PC-3 (cell line): ENCODE results near the gene HPGD. TPM values are rescaled to one million over a fixed set of nuclear protein-coding genes. Genes with fewer than 3 reads are reported as not detected.

Experiments
- ATAC-seq: fragments of 200-7000 bp; cut with Tn5 transposase; 2 replicates; pipeline ENCODE4 v1.9.1; 2020; ENCODE audit warnings: mild to moderate bottlenecking, moderate library complexity
- Bru-seq: library from RNA; stranded (reverse); fragments of 400-500 nt; gene quantifications from one replicate; lab custom pipeline; 2021; lab: Mats Ljungman, UMichigan
- BruChase-seq, 2 experiments: library from RNA; stranded (reverse); fragments of 400-500 nt; gene quantifications; one replicate each; lab custom pipeline; 2021; lab: Mats Ljungman, UMichigan
- BruUV-seq: library from RNA; stranded (reverse); fragments of 400-500 nt; replicated peaks from 2 replicates; lab custom pipeline; 2021; lab: Mats Ljungman, UMichigan
- CTCF ChIA-PET: fragments of 300-600 bp; sonication (Branson Sonifier 250); formaldehyde crosslinking; loops from one replicate; lab custom pipeline; 2022; ENCODE audit warnings: antibody characterized with exemption; lab: Charles Lee
- POLR2A ChIA-PET: fragments of 300-600 bp; sonication (Branson Sonifier 250); formaldehyde crosslinking; loops from one replicate; lab custom pipeline; 2022; ENCODE audit warnings: antibody characterized with exemption; ENCODE audit not compliant: unreplicated experiment; lab: Charles Lee
- DNase-seq: peaks from one replicate; pipeline ENCODE4 v3.0.0-alpha.2; 2015
- H2AFZ ChIP-seq: fragments of 300-600 bp; sonication (generic); 2 replicates; pipeline ENCODE4 v1.6.0; 2016; ENCODE audit warnings: antibody characterized with exemption, low read length
- H3F3A ChIP-seq: fragments of 300-600 bp; sonication (generic); one replicate; pipeline ENCODE4 v1.6.0; 2017; ENCODE audit warnings: antibody characterized with exemption, low read length, control low read depth, mild to moderate bottlenecking; ENCODE audit not compliant: unreplicated experiment
- H3K27ac ChIP-seq: fragments of 300-600 bp; sonication (generic); 2 replicates; pipeline ENCODE4 v1.5.1; 2016; ENCODE audit warnings: mild to moderate bottlenecking, low read length
- H3K27me3 ChIP-seq: fragments of 300-600 bp; sonication (generic); 2 replicates; pipeline ENCODE4 v1.6.1; 2016; ENCODE audit warnings: low read length, mixed read lengths
- H3K36me3 ChIP-seq: fragments of 300-600 bp; sonication (generic); 2 replicates; pipeline ENCODE4 v1.6.1; 2016; ENCODE audit warnings: low read depth, mixed run types, low read length, mixed read lengths
- H3K4me1 ChIP-seq: fragments of 300-600 bp; sonication (generic); 2 replicates; pipeline ENCODE4 v1.5.1; 2016; ENCODE audit warnings: low read length; ENCODE audit not compliant: insufficient read depth
- H3K4me2 ChIP-seq: fragments of 300-600 bp; sonication (generic); 2 replicates; pipeline ENCODE4 v1.6.0; 2016; ENCODE audit warnings: low read length
- H3K4me3 ChIP-seq: fragments of 300-600 bp; sonication (generic); 2 replicates; pipeline ENCODE4 v1.5.1; 2016; ENCODE audit warnings: mild to moderate bottlenecking, low read length, mixed read lengths
- H3K79me2 ChIP-seq: fragments of 300-600 bp; sonication (generic); 2 replicates; pipeline ENCODE4 v1.6.1; 2017; ENCODE audit warnings: low read length, mixed read lengths
- H3K9ac ChIP-seq: fragments of 300-600 bp; sonication (generic); 2 replicates; pipeline ENCODE4 v1.6.0; 2016; ENCODE audit warnings: mild to moderate bottlenecking, low read length
- H3K9me2 ChIP-seq: fragments of 300-600 bp; sonication (generic); replicated peaks from 2 replicates; pipeline ENCODE4 v1.6.1; 2016; ENCODE audit warnings: mixed run types, low read length, mixed read lengths
- H3K9me3 ChIP-seq: fragments of 300-600 bp; sonication (generic); 2 replicates; pipeline ENCODE4 v1.6.1; 2016; ENCODE audit warnings: low read length, mixed read lengths
- H4K20me1 ChIP-seq: fragments of 300-600 bp; sonication (generic); 2 replicates; pipeline ENCODE4 v1.6.1; 2016; ENCODE audit warnings: low read length, mixed read lengths
- EZH2 ChIP-seq: fragments of 300-600 bp; sonication (generic); IDR thresholded peaks from one replicate; pipeline ENCODE4 v1.6.1; 2017; ENCODE audit warnings: antibody characterized with exemption, mild to moderate bottlenecking, low read length; ENCODE audit not compliant: unreplicated experiment
- EZH2phosphoT487 ChIP-seq: fragments of 300-600 bp; sonication (generic); IDR thresholded peaks from 2 replicates; pipeline ENCODE4 v1.6.1; 2018; ENCODE audit warnings: mild to moderate bottlenecking, antibody characterized with exemption, low read length, borderline replicate concordance
- intact Hi-C: fragments of 100-400 bp; cut with micrococcal nuclease; formaldehyde crosslinking; loops from 2 replicates; pipeline ENCODE4 v1.9.0; 2023
- long read RNA-seq: library from polyadenylated mRNA; unstranded; transcript quantifications from one replicate; pipeline ENCODE4 v2.0.0, GENCODE V29; 2021; ENCODE audit not compliant: unreplicated experiment
- total RNA-seq: library from RNA; depleted of rRNA; stranded (reverse); fragments of >200 nt; gene quantifications from 2 replicates; pipeline ENCODE4 v1.2.3, GENCODE V29; 2014; rRNA removed
- TF ChIP-seq, protein P1 (sequence below): fragments of 300-600 bp; sonication (generic); conservative IDR thresholded peaks from 2 replicates; pipeline ENCODE4 v1.5.1; 2017; ENCODE audit warnings: antibody characterized with exemption, low read depth, mild to moderate bottlenecking, low read length

HPGD gene
- total RNA-seq (32.3 and 33.5 TPM in 2 replicates), Bru-seq, nascent RNA (percentile 93 among the genes with signal in this experiment), BruChase-seq, experiment 1, labeled RNA remaining after a 6-hour chase (percentile 79 among the genes with signal in this experiment), BruChase-seq, experiment 2, labeled RNA remaining after a 2-hour chase (percentile 92 among the genes with signal in this experiment)
- long read RNA-seq, transcript HPGD-211 (5 exons, 666 nt), result minor isoform, 10 of 547 reads
- long read RNA-seq, transcript HPGD-202 (7 exons, 3,027 nt), result major isoform, 423 of 547 reads
- long read RNA-seq, transcript HPGD-201 (6 exons, 1,171 nt), result minor isoform, 18 of 547 reads
- long read RNA-seq, partial matches to known transcripts, result 58 of 547 reads
- long read RNA-seq, other reads (novel, unspliced or antisense), result 27 of 547 reads

DNA sequence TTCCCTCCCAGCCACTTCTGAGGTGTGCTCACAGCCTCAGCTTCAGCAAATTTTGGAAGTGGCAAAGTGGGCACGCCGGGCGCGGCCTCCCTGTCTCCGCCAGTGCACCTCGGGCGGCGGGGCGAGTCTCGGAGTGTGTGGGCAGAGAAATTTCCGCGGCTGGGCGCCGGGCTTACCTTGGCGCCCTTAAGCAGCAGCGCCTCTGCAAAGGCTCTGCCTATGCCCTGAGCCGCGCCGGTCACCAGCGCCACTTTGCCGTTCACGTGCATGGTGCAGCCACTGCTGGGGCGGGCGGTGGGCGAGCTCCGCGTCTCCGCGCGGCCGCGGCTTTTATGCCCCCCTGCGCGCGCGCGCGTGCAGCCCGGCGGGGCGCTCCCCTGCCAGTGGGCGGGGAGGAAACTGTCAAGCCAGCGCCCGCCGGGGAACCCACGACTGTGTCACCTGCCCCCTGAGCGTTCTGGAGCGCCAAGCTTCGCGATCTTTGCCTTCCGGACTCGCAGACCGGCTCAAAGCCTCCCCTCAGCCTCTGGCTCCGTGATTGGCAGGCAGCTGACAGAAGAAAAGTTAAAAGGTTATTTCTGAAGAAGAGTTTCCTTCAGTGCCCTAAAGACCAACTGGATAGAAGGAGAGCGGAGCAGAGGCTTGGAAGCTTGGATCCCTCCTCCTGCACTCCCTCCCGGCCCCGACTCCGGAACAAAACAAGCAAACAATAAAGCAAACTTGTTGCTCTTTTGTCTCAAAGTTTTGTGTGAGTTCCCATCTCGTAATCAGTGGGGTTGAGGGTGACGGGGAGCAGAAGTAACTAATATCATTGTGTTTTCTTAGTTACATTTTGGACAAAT lies at the start of gene HPGD:
TSS of gene HPGD (minus strand) at position 306 of the 842 bp plus-strand sequence. CDS start at position 269, 37 bp downstream.
- no TSS peak for BruUV-seq
- ChIA-PET CTCF (interaction anchor here (0.5 to 1.2 kb wide), 5 partner anchors 108 to 150 kb away, joined by 3 to 12 read pairs (median 4); no protein-coding TSS in a partner anchor), POLR2A (interaction anchor here (0.6 kb wide), 2 partner anchors 31 to 39 kb away, joined by 3 to 4 read pairs; no protein-coding TSS in a partner anchor)
- Histone ChIP-seq H3K9me3 (no peaks in the 10 kb centered on the region), H3K9me2 (no peaks in the 10 kb centered on the region), H3K27ac (peak within 1 kb of the TSS; percentile 56), H3K4me2 (peak within 1 kb of the TSS; percentile 93), H3K4me1 (peaks cover 17% of the 10 kb centered on the region), H3K9ac (peak within 1 kb of the TSS; percentile 70), H4K20me1 (no peaks in the 10 kb centered on the region), H2AFZ (peak within 1 kb of the TSS; percentile 94), H3K79me2 (no peaks in the 10 kb centered on the region), H3K4me3 (peak within 1 kb of the TSS; percentile 90), H3F3A (no peaks in the 10 kb centered on the region), H3K27me3 (no peaks in the 10 kb centered on the region), H3K36me3 (no peaks in the 10 kb centered on the region)
- ATAC-seq (peak; percentile 74), DNase-seq (peak; percentile 61)
- intact Hi-C loops, result loop anchor here (1.0 to 10.0 kb wide), 6 partner anchors 32 to 192 kb away; no protein-coding TSS in a partner anchor
- TF ChIP-seq EZH2 (no peak), EZH2phosphoT487 (no peak)
- TF ChIP-seq, protein P1, sequence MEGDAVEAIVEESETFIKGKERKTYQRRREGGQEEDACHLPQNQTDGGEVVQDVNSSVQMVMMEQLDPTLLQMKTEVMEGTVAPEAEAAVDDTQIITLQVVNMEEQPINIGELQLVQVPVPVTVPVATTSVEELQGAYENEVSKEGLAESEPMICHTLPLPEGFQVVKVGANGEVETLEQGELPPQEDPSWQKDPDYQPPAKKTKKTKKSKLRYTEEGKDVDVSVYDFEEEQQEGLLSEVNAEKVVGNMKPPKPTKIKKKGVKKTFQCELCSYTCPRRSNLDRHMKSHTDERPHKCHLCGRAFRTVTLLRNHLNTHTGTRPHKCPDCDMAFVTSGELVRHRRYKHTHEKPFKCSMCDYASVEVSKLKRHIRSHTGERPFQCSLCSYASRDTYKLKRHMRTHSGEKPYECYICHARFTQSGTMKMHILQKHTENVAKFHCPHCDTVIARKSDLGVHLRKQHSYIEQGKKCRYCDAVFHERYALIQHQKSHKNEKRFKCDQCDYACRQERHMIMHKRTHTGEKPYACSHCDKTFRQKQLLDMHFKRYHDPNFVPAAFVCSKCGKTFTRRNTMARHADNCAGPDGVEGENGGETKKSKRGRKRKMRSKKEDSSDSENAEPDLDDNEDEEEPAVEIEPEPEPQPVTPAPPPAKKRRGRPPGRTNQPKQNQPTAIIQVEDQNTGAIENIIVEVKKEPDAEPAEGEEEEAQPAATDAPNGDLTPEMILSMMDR, result no peak; the same call in 1 of the 2 replicates

DNA sequence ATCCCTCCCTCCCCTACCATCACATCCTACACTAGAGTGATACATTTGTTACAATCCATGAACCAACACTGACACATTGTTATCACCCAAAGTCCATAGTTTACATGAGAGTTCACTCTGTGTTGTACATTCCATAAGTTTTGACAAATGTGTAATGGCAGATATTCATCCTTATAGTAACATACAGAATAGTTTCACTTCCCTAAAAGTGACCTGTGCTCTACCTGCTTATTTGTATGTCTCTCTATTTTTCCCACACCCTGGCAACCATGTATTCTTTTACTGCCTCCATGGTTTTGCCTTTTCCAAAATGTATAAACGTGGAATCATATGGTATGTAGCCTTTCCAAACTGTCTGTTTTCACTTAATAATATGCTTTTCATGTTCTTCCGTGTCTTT lies 42.2 kb upstream of the HPGD start:
- H3K79me2 ChIP-seq, result no peaks in the 10 kb centered on the region
- H4K20me1 ChIP-seq, result no peaks in the 10 kb centered on the region
- H3K36me3 ChIP-seq, result no peaks in the 10 kb centered on the region
- no peak overlapping the region for H3K4me2 ChIP-seq
- no peaks in the 10 kb centered on the region for H3F3A ChIP-seq
- DNase-seq (no peak), ATAC-seq (no peak)
- TF ChIP-seq, protein P1, result no peak
- no peak for TF ChIP-seq EZH2
- no peak for TF ChIP-seq EZH2phosphoT487
- H3K9me2 ChIP-seq, result no peaks in the 10 kb centered on the region
- no peak overlapping the region for H3K27ac ChIP-seq
- CTCF ChIA-PET, result no interaction called here
- intact Hi-C loops, result no loop called here
- H3K9me3 ChIP-seq, result no peaks in the 10 kb centered on the region
- H3K9ac ChIP-seq, result no peak overlapping the region
- POLR2A ChIA-PET, result no interaction called here
- H3K4me3 ChIP-seq, result no peak overlapping the region
- H3K27me3 ChIP-seq, result no peaks in the 10 kb centered on the region
- no TSS peak for BruUV-seq
- H3K4me1 ChIP-seq, result no peaks in the 10 kb centered on the region; the same call in 1 of the 2 replicates
- H2AFZ ChIP-seq, result no peak overlapping the region
